MCF 10A (cell line): ENCODE results near the gene TMEM30A. TPM values are rescaled to one million over a fixed set of nuclear protein-coding genes. Genes with fewer than 3 reads are reported as not detected.
A peak's percentile ranks its signal among the peaks of the same experiment; 100 is the strongest.

Experiments used
- BruUV-seq: library from RNA; stranded (reverse); fragments of 400-500 nt; replicated peaks from 2 replicates; lab custom pipeline; 2021; lab: Mats Ljungman, UMichigan
- CTCF ChIA-PET: fragments of 300-600 bp; sonication (Branson Sonifier 250); formaldehyde crosslinking; extraction: SDS; loops from one replicate; lab custom pipeline; 2021; ENCODE audit warnings: antibody characterized with exemption, inconsistent platforms; lab: Yijun Ruan, JAX
- POLR2A ChIA-PET: fragments of 300-600, 350-650 bp; sonication (Branson Sonifier 250); formaldehyde crosslinking; extraction: SDS; loops from one replicate; lab custom pipeline; 2020; ENCODE audit warnings: antibody characterized with exemption, inconsistent platforms; lab: Yijun Ruan, JAX
- DNase-seq: peaks from one replicate; pipeline ENCODE4 v3.0.0-alpha.2; 2018; ENCODE audit not compliant: unreplicated experiment
- H3K27ac Mint-ChIP-seq: one replicate; pipeline ENCODE4 v1.8.0; 2022; ENCODE audit warnings: mild to moderate bottlenecking, low read depth, mixed read lengths; ENCODE audit not compliant: unreplicated experiment
- H3K27me3 Mint-ChIP-seq: one replicate; pipeline ENCODE4 v1.8.0; 2022; ENCODE audit warnings: mixed read lengths; ENCODE audit not compliant: insufficient read depth, unreplicated experiment
- H3K36me3 Mint-ChIP-seq: one replicate; pipeline ENCODE4 v1.8.0; 2022; ENCODE audit warnings: mild to moderate bottlenecking, moderate library complexity, mixed read lengths; ENCODE audit not compliant: insufficient read depth, unreplicated experiment
- H3K4me1 Mint-ChIP-seq: one replicate; pipeline ENCODE4 v1.8.0; 2022; ENCODE audit warnings: mixed read lengths; ENCODE audit not compliant: insufficient read depth, unreplicated experiment
- H3K4me3 Mint-ChIP-seq: one replicate; pipeline ENCODE4 v1.8.0; 2022; ENCODE audit warnings: mild to moderate bottlenecking, moderate library complexity, mixed read lengths; ENCODE audit not compliant: unreplicated experiment
- H3K9me3 Mint-ChIP-seq: one replicate; pipeline ENCODE4 v1.8.0; 2022; ENCODE audit warnings: mixed read lengths; ENCODE audit not compliant: unreplicated experiment
- intact Hi-C: fragments of 100-400 bp; cut with micrococcal nuclease; formaldehyde crosslinking; loops from 2 replicates; pipeline ENCODE4 v1.14.1; 2022
- total RNA-seq: library from RNA; stranded (reverse); gene quantifications from 2 replicates; pipeline ENCODE4 v1.2.3, GENCODE V29; 2022
- TF ChIP-seq, protein P1 (sequence below): fragments of 200-600 bp; IDR thresholded peaks from one replicate; pipeline ENCODE4 v1.8.0; 2022; ENCODE audit warnings: antibody characterized with exemption, mild to moderate bottlenecking; ENCODE audit not compliant: unreplicated experiment

The TMEM30A gene
- total RNA-seq, 1 experiment from 2014 or later = 53.7 TPM

- no peaks in the 10 kb centered on the region for H3K9me3 Mint-ChIP-seq
- H3K4me3 Mint-ChIP-seq = no peak overlapping the region
- intact Hi-C loops = loop anchor here (2.0 kb wide), 1 partner anchor 17 kb away; no protein-coding TSS in a partner anchor
- H3K27ac Mint-ChIP-seq = no peak overlapping the region
- no TSS peak for BruUV-seq
- ChIA-PET CTCF (interaction anchor here (0.5 to 3.6 kb wide), 6 partner anchors 9 to 1774 kb away, joined by 3 to 25 read pairs (median 5); no protein-coding TSS in a partner anchor), POLR2A (interaction anchor here (0.5 to 11.1 kb wide), 27 partner anchors 8 to 1765 kb away, joined by 3 to 314 read pairs (median 5); partner anchors contain the start of genes COL12A1, COX7A2 and SENP6)
- TF ChIP-seq, protein P1, sequence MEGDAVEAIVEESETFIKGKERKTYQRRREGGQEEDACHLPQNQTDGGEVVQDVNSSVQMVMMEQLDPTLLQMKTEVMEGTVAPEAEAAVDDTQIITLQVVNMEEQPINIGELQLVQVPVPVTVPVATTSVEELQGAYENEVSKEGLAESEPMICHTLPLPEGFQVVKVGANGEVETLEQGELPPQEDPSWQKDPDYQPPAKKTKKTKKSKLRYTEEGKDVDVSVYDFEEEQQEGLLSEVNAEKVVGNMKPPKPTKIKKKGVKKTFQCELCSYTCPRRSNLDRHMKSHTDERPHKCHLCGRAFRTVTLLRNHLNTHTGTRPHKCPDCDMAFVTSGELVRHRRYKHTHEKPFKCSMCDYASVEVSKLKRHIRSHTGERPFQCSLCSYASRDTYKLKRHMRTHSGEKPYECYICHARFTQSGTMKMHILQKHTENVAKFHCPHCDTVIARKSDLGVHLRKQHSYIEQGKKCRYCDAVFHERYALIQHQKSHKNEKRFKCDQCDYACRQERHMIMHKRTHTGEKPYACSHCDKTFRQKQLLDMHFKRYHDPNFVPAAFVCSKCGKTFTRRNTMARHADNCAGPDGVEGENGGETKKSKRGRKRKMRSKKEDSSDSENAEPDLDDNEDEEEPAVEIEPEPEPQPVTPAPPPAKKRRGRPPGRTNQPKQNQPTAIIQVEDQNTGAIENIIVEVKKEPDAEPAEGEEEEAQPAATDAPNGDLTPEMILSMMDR = no peak
- no peaks in the 10 kb centered on the region for H3K27me3 Mint-ChIP-seq
- no peak for DNase-seq
- H3K36me3 Mint-ChIP-seq = no peaks in the 10 kb centered on the region
- peaks cover 28% of the 10 kb centered on the region for H3K4me1 Mint-ChIP-seq
Observed at GRCh38 chr6:75283907-75284631, 523 bp downstream of the TMEM30A start.

DNA sequence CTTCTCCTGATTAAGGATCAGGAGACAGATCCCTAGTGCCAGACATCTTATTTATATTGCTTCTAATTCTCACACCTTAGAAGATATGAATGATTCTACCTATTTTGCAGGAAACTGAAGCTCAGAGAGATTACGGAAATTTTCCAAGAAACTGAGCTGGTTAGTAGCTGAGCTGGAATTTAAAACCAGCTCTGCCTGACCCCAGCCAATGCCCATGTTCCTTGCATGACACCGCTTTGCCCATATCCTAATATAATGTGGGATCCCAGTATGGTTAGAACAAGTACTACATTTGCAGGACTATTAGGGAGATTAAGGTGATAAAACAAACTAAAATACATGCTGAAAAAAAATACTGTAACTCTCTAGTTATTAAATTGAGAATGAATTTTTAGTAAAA lies 1.9 kb downstream of the TMEM30A start:
- CTCF ChIA-PET = interaction anchor here (1.0 to 3.6 kb wide), 3 partner anchors 11 to 15 kb away, joined by 3 to 25 read pairs (median 4); no protein-coding TSS in a partner anchor
- Mint-ChIP-seq H3K4me1 (peaks cover 40% of the 10 kb centered on the region), H3K4me3 (no peak overlapping the region), H3K9me3 (no peaks in the 10 kb centered on the region), H3K27ac (no peak overlapping the region), H3K36me3 (peaks cover 9% of the 10 kb centered on the region), H3K27me3 (no peaks in the 10 kb centered on the region)
- POLR2A ChIA-PET = interaction anchor here (1.0 to 11.1 kb wide), 8 partner anchors 13 to 1761 kb away, joined by 3 to 314 read pairs (median 5); partner anchors contain the start of genes COX7A2, EEF1A1 and SENP6
- TF ChIP-seq, protein P1 = no peak
- peak; percentile 35 for DNase-seq
- intact Hi-C loops = no loop called here
- BruUV-seq = no TSS peak

GRCh38 chr6:75281653-75282052 lies 2.9 kb downstream of the TMEM30A start:
- intact Hi-C loops = no loop called here
- TF ChIP-seq, protein P1 = no peak
- no peak overlapping the region for H3K27ac Mint-ChIP-seq

More at GRCh38 chr6:75281653-75282052, 2.9 kb downstream of the TMEM30A start:
- no peaks in the 10 kb centered on the region for H3K27me3 Mint-ChIP-seq
- peaks cover 4% of the 10 kb centered on the region for H3K9me3 Mint-ChIP-seq
- DNase-seq = no peak
- ChIA-PET CTCF (interaction anchor here (0.5 to 1.0 kb wide), 3 partner anchors 10 to 1829 kb away, joined by 3 read pairs; partner anchors contain the start of gene CGAS), POLR2A (interaction anchor here (1.0 to 11.1 kb wide), 8 partner anchors 12 to 321 kb away, joined by 3 to 314 read pairs (median 6); partner anchors contain the start of genes COX7A2 and SENP6)
- peaks cover 36% of the 10 kb centered on the region for H3K4me1 Mint-ChIP-seq
- no peak overlapping the region for H3K4me3 Mint-ChIP-seq
- BruUV-seq = no TSS peak
- H3K36me3 Mint-ChIP-seq = peaks cover 9% of the 10 kb centered on the region
